Measurements from ENCODE around the gene CDC25B. TPM values are rescaled to one million over a fixed set of nuclear protein-coding genes. Genes with fewer than 3 reads are reported as not detected.

Gene CDC25B
- total RNA-seq, 1 experiment from 2014 or later = 223 TPM

DNA sequence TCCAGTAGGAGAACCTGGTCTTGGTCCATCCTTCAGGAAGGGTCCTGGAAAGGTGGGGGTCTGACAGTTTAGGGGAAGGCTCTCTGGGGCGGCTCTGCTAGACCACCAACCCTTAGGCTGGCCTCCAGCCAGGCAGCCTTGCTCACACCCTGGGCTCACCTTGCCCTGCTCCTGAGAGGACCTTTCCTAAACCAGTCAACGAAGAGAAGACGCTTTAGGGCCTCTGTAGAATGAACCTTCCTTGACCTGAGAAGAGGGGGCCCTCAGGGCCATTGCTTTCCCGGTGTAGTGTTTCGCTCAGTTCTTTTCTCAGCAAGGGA, 1.1 kb downstream of the CDC25B start:
- CTCF ChIA-PET = no interaction called here
- Histone ChIP-seq H3K9ac (ENCODE audit: low read length) (peak overlapping the region; percentile 95), H3K27ac (ENCODE audit: low read depth, low read length) (peak overlapping the region; percentile 97), H3K9me3 (ENCODE audit: control insufficient read depth in 1 of 2, insufficient read depth in 1 of 2, low read depth in 1 of 2, low read length in 2 of 2) (no peaks in the 10 kb centered on the region), H3K79me2 (ENCODE audit: insufficient read depth, low read length) (peaks cover 58% of the 10 kb centered on the region), H3K9me2 (ENCODE audit: insufficient read depth) (no peaks in the 10 kb centered on the region), H3K4me2 (ENCODE audit: low read length) (peak overlapping the region; percentile 94), H2AFZ (ENCODE audit: low read depth, low read length, poor library complexity, severe bottlenecking) (no peak overlapping the region), H3K4me1 (ENCODE audit: control insufficient read depth in 1 of 2, insufficient read depth in 2 of 2, low read length in 2 of 2) (peaks cover 25 to 57% of the 10 kb centered on the region in 2 experiments), H3K27me3 (ENCODE audit: insufficient read depth, low read length) (no peaks in the 10 kb centered on the region), H3K4me3 (replicated peaks in 1 of 2; ENCODE audit: low read depth in 1 of 2, low read length in 2 of 2) (peak overlapping the region; percentile 66 to 80), H4K20me1 (ENCODE audit: insufficient read depth) (no peaks in the 10 kb centered on the region), H3K36me3 (ENCODE audit: control insufficient read depth in 1 of 2, insufficient read depth in 2 of 2, low read length in 2 of 2) (peaks cover 23 to 40% of the 10 kb centered on the region in 2 experiments)
- TF ChIP-seq JUND (IDR thresholded peaks at IDR 0.05) = no peak
- TF ChIP-seq CBX3 (IDR thresholded peaks at IDR 0.05; ENCODE audit: low read depth) = no peak
- no peak for TF ChIP-seq RAD21 (IDR thresholded peaks at IDR 0.05; ENCODE audit: low read depth)
- TF ChIP-seq CEBPB (IDR thresholded peaks at IDR 0.05; ENCODE audit: low read depth) = no peak
- POLR2A ChIA-PET = interaction anchor here (2.5 kb wide), 1 partner anchor 16 kb away, joined by 14 read pairs; no protein-coding TSS in a partner anchor
- DNase-seq (ENCODE audit: low read depth, low spot score) (no peak), ATAC-seq (no peak)
- intact Hi-C loops (cut with micrococcal nuclease) = no loop called here
- TSS peak; percentile 55 for BruUV-seq (replicated peaks)
- RAD21 ChIA-PET (ENCODE audit: low non-redundant PET in 1 of 2, low total read pairs in 2 of 2, uncharacterized antibody in 2 of 2, unreplicated experiment in 2 of 2) = no interaction called here

DNA sequence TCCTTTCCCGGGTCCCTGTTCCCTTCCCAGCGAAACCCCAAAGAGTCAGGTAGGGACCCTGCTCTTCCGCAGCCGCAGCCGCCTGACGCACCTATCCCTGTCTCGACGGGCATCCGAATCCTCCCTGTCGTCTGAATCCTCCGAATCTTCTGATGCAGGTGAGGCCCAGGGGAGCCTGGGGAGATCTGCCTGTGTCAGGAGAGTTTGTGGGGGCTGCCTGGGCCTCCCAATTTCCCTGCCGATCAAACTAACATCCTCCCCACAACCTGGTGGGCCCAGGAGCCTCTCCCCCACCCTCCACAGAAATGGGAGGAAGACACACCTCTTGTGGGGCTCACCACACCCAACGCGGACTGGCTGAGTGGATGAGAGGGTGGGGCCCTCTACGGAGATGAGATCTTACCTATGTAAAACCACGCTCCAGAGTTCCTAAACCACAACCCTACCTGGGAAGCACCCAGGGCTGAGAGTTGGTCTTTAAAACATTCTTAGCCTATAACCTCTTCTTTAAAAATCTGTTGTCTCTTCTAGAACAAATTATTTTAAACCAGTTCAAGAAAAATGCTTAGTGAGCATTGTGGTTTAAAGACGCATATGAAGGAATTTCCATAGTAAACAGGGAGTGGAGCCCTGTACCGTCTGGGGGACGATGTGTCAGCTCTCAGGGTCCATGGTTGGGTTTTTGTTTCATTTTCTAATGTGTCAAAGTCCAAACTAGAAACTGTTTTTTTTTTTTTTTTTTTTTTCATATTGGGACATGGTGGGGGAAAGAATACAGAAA, 1.7 kb downstream of the CDC25B start:
- peaks cover 29 to 45% of the 10 kb centered on the region in 2 experiments for H3K36me3 ChIP-seq (ENCODE audit: control insufficient read depth in 1 of 2, insufficient read depth in 2 of 2, low read length in 2 of 2)
- POLR2A ChIA-PET = no interaction called here

More for the DNA sequence above, 1.7 kb downstream of the CDC25B start:
- BruUV-seq (replicated peaks) = no TSS peak
- TF ChIP-seq POLR2AphosphoS5 (IDR thresholded peaks at IDR 0.05; ENCODE audit: low read depth, low read length) = peak; percentile 25; the same call in 1 of the 2 replicates
- no peak for TF ChIP-seq JUND (IDR thresholded peaks at IDR 0.05)
- Histone ChIP-seq H3K9ac (ENCODE audit: low read length) (peak overlapping the region; percentile 95), H3K79me2 (ENCODE audit: insufficient read depth, low read length) (peaks cover 59% of the 10 kb centered on the region), H3K4me2 (ENCODE audit: low read length) (peak overlapping the region; percentile 94), H3K27me3 (ENCODE audit: insufficient read depth, low read length) (no peaks in the 10 kb centered on the region), H3K4me3 (replicated peaks in 1 of 2; ENCODE audit: low read depth in 1 of 2, low read length in 2 of 2) (peak overlapping the region; percentile 66 to 80), H2AFZ (ENCODE audit: low read depth, low read length, poor library complexity, severe bottlenecking) (no peak overlapping the region), H4K20me1 (ENCODE audit: insufficient read depth) (no peaks in the 10 kb centered on the region), H3K27ac (ENCODE audit: low read depth, low read length) (peak overlapping the region; percentile 97), H3K9me3 (ENCODE audit: control insufficient read depth in 1 of 2, insufficient read depth in 1 of 2, low read depth in 1 of 2, low read length in 2 of 2) (no peaks in the 10 kb centered on the region), H3K9me2 (ENCODE audit: insufficient read depth) (no peaks in the 10 kb centered on the region), H3K4me1 (ENCODE audit: control insufficient read depth in 1 of 2, insufficient read depth in 2 of 2, low read length in 2 of 2) (peaks cover 25 to 57% of the 10 kb centered on the region in 2 experiments)
- ATAC-seq (peak; percentile 41), DNase-seq (ENCODE audit: low read depth, low spot score) (no peak)
- ChIA-PET CTCF (no interaction called here), RAD21 (ENCODE audit: low non-redundant PET in 1 of 2, low total read pairs in 2 of 2, uncharacterized antibody in 2 of 2, unreplicated experiment in 2 of 2) (no interaction called here)
- intact Hi-C loops (cut with micrococcal nuclease) = no loop called here

All from HCT116 (cell line).